ELF-1 (cell line): ENCODE data around the gene GALNT1.

Source experiments
- DNase-seq: peaks from one replicate; pipeline ENCODE4 v3.0.0-alpha.2; 2016; ENCODE audit warnings: low read depth, low spot score

Gene GALNT1

GRCh38 chr18:35753306-35753910 lies 171.9 kb downstream of the GALNT1 start:
- DNase-seq = no peak

- DNase-seq = no peak
These were observed 172.9 kb downstream of the GALNT1 start for GRCh38 chr18:35754464-35754863.

GRCh38 chr18:35755369-35755768 lies 173.8 kb downstream of the GALNT1 start:
- DNase-seq = no peak

- DNase-seq = peak; percentile 81
These were observed 175.1 kb downstream of the GALNT1 start for GRCh38 chr18:35756506-35757117.
